ENCODE results near the gene PCYOX1L. TPM values are rescaled to one million over a fixed set of nuclear protein-coding genes. Genes with fewer than 3 reads are reported as not detected.

The PCYOX1L gene
- total RNA-seq, 1 donor from 2014 or later = 2.0 TPM

GRCh38 chr5:149326611-149327010, 31.2 kb upstream of the PCYOX1L start:
- ATAC-seq (ENCODE audit: poor library complexity) (no peak), DNase-seq (no peak)
- intact Hi-C loops (cut with DNase I) = no loop called here

- DNase-seq = no peak
- ATAC-seq (ENCODE audit: poor library complexity) = no peak
- intact Hi-C loops (cut with DNase I) = no loop called here
These were observed 29.7 kb upstream of the PCYOX1L start for GRCh38 chr5:149328177-149328576.

DNA sequence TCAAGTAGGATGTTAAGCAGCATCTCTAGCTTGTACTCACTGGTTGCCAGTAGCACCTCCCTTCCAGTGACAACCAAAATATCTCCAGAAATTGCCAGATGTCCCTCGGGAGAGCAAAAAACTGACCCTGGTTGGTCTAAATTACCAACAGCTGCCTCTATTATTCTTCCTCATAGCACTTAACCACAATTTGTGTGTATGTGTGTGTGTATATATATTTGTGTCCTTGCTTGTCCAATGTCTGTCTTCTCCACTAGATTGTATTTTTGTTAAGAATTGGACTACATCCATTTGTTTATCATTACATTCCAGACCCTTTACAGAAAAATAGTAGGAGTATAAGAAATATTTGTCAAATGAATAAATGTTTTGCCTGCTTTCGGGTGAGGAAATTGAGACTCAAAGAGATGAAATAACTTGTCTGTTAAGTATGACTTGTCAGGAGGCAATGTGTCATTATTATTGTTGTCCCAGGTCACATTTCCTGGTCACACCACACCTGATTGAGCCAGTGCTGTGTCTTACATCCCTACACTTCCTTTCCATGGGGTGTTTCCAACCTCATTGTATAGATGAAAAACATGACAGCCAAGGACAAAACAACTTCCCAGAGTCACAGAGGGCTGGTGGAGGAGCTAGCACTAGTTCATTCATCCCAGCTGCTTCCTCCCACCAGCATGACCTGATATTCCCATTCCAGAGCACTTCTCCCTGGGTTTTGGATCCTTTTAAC, 24.0 kb upstream of the PCYOX1L start:
- DNase-seq (no peak), ATAC-seq (ENCODE audit: poor library complexity) (no peak)
- intact Hi-C loops (cut with DNase I) = no loop called here

DNA sequence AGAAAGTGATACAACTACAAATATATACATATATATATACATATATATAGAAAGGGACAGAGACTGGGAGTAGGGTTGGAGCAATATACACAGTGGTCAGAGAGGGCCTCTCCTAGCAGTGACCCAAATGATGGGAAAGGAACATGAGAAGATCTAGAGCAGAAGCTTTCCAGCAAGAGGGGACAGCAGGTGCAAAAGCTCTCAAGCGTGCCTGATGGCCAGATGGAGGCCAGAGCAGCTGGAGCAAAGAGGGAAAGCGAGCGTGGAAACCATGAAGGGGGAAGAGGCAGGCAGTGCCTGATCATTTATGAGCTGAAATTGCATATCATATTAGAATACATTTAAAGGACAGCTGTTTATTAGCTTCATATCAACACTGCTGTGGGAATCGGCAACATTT, 20.1 kb upstream of the PCYOX1L start:
- DNase-seq = no peak
- ATAC-seq (ENCODE audit: poor library complexity) = no peak

GRCh38 chr5:149338364-149338763, 19.5 kb upstream of the PCYOX1L start:
- intact Hi-C loops (cut with DNase I) = no loop called here
- no peak for ATAC-seq (ENCODE audit: poor library complexity)
- no peak for DNase-seq

More for the DNA sequence above, 20.1 kb upstream of the PCYOX1L start:
- intact Hi-C loops (cut with DNase I) = no loop called here

- no peak for DNase-seq
- intact Hi-C loops (cut with DNase I) = no loop called here
- no peak for ATAC-seq (ENCODE audit: poor library complexity)
These were observed 16.9 kb upstream of the PCYOX1L start for GRCh38 chr5:149340920-149341319.

DNA sequence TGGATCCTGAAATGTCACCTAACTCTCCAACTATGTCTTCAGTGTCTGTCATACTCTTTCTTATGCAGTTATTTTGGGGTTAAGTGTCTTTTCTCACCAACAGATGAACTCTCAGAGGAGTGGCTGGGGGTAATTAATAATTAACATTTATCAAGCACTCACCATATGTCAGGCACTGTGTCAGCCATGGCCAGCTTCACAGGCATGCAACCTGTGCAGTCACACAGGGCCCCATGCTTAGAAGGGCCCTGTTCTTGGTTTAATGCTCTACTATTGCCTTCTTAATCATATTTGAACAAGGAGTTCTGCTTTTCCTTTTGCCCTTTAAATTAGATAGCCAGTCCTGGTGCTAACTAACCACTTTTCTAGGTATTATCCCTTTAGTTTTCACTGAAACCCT, 16.0 kb upstream of the PCYOX1L start:
- ATAC-seq (ENCODE audit: poor library complexity) (no peak), DNase-seq (no peak)
- intact Hi-C loops (cut with DNase I) = no loop called here

- DNase-seq (no peak), ATAC-seq (ENCODE audit: poor library complexity) (no peak)
- intact Hi-C loops (cut with DNase I) = no loop called here
These were observed 13.7 kb upstream of the PCYOX1L start for GRCh38 chr5:149344151-149344550.

DNA sequence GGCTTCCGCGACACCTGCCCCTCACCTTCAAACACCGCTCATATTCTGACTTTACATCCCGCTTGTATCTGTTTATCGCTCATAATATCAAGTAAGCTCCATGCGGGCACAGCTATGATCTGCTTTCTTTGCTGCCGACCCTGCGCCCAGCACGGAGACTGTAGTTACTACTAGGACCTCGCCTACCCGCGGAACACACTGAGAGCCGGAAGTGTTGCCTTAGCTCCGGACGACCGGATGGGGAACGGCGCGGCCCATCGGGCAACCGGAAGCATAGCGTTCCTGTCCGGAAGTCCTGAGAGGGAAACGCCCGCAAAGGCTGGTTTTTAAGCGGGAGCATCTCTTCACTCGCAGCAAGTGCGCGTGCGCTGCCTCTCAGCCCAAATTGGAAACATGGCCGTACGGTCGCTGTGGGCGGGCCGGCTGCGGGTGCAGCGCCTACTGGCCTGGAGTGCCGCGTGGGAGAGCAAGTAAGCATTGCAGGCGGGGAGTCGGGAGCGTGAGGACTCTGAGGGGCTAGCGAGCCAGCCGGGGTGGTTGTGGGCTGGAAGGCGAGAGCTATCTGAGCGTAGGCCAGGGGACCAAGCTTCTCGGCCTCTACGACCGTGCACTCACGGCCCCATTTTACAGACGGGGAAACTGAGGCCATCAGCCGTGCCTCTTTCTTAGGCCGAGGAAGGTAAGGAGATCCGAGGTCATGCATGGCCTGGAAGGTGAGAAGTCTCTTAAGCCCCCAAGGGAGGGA, 12.5 kb upstream of the PCYOX1L start, which contains the start of gene GRPEL2:
Gene GRPEL2, plus strand, starts transcription at position 353 of the 745 bp plus-strand sequence. Its CDS starts 41 bp downstream, at position 394.
- peak; percentile 99 for ATAC-seq (ENCODE audit: poor library complexity)
- intact Hi-C loops (cut with DNase I) = no loop called here

DNA sequence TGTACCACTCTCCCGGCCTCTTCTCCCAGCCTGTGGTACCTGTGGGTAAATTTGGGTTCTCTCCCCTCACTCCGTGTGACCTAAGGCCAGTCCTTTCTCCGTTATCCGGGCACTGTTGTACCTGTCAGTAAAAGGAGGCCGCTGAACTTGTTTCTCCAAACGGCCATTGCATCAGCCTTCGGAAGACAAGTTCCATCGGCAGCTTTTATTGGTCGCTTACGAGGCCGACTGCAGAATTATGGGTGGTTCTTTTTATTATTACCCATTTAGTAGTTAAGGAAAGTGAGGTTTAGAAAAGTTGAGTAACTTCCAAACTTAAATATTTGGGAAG, 12.0 kb upstream of the PCYOX1L start:
- intact Hi-C loops (cut with DNase I) = no loop called here
- ATAC-seq (ENCODE audit: poor library complexity) = no peak
- no peak for DNase-seq

More for the DNA sequence above, 12.5 kb upstream of the PCYOX1L start, which contains the start of gene GRPEL2:
- DNase-seq = peak; percentile 98

DNA sequence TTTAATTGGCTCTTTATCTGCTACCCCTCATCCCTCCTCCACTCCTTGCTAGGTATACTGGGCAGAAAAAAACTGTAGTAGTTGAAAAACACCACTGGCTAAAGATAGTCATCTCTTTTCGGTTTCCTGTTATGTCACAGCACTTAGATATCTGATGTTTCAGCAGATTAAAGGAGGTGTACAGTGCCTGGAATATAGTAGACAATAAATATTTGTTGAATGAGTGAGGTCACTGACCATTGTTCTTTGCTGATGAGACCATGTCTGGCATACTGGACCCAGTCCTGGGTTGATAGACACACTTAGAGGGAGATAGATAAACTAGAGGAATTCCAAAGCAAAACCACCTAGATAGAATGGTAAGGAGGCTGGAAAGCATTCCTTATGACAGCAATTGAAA, 9.3 kb upstream of the PCYOX1L start:
- intact Hi-C loops (cut with DNase I) = no loop called here
- ATAC-seq (ENCODE audit: poor library complexity) = no peak
- DNase-seq = no peak

DNA sequence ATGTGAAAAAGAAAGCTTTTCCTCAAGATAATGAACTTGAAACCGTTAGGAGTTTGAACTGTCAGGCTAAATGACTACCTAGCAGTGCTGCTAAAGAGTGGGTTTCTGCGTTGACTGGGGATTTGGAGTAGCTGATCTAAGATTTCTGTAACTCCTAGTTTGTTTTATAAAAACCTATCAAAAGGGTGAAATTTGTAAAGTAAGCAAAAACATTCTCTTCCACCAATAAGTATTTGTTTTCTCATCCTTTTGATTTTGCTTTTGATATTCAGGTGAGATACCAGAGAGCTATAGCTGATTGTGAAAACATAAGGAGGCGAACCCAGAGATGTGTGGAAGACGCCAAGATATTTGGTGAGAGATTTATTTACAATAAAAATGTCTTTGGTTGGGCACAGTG, 8.5 kb upstream of the PCYOX1L start:
- no peak for ATAC-seq (ENCODE audit: poor library complexity)
- intact Hi-C loops (cut with DNase I) = no loop called here
- DNase-seq = no peak

DNA sequence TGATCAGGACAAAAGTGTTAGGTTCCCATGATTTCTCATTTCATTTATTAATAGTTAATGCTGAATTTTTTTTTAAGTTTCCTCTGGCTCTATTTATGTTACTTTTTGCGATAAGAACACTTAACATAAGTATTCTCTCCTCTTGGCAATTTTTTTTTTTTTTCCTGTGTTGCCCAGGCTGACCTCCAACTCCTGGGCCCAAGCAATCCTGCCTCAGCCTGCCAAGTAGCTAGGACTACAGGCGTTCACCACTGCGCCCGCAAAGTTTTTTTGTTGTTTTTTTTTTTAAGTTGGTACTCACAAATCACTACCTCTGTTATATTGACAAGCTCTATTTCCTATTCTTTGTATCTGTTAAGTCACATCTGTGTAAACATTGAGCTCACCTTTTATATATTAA, 5.7 kb upstream of the PCYOX1L start:
- no peak for DNase-seq
- intact Hi-C loops (cut with DNase I) = no loop called here
- peak; percentile 64 for ATAC-seq (ENCODE audit: poor library complexity)

GRCh38 chr5:149353911-149354310, 3.9 kb upstream of the PCYOX1L start:
- intact Hi-C loops (cut with DNase I) = no loop called here

GRCh38 chr5:149355688-149356087, 2.2 kb upstream of the PCYOX1L start:
- ATAC-seq (ENCODE audit: poor library complexity) = no peak
- intact Hi-C loops (cut with DNase I) = no loop called here
- no peak for DNase-seq

More at GRCh38 chr5:149353911-149354310, 3.9 kb upstream of the PCYOX1L start:
- DNase-seq (no peak), ATAC-seq (ENCODE audit: poor library complexity) (no peak)

DNA sequence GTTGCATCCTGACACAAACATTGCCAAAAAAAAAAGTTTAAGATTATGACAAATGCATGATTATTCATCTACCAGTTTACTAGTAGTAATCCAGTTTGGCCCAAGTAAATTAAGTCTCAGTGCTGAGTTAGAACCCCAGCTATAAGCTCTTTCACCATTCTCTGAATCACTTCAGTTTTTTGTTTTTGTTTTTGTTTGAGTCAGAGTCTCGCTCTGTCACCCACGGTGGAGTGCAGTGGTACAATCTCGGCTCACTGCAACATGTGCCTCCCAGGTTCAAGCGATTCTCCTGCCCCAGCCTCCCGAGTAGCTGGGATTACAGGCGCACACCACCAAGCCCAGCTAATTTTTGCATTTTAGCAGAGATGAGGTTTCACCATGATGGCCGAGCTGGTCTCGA, 1.5 kb upstream of the PCYOX1L start:
- intact Hi-C loops (cut with DNase I) = no loop called here
- no peak for DNase-seq
- no peak for ATAC-seq (ENCODE audit: poor library complexity)

DNA sequence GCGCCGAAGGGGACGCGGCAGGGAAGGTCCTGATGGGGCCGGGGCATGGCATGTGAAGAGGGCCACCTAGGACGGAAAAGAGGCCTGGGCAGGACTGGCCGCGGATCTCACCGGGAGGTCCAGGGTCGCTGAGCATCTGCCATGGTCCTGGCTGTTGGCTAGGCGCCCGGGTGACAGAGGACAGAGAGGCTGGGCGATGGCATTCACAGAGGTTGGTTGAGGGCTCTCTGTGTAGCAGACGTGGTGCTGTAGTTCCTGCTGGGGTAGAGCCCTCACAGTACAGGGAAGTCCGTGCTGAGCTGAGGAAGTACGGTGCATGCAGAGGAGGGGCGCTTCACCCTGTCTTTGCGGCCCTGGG, 427 bp downstream of the PCYOX1L start:
- DNase-seq = peak; percentile 66
- peak; percentile 43 for ATAC-seq (ENCODE audit: poor library complexity)
- intact Hi-C loops (cut with DNase I) = no loop called here

DNA sequence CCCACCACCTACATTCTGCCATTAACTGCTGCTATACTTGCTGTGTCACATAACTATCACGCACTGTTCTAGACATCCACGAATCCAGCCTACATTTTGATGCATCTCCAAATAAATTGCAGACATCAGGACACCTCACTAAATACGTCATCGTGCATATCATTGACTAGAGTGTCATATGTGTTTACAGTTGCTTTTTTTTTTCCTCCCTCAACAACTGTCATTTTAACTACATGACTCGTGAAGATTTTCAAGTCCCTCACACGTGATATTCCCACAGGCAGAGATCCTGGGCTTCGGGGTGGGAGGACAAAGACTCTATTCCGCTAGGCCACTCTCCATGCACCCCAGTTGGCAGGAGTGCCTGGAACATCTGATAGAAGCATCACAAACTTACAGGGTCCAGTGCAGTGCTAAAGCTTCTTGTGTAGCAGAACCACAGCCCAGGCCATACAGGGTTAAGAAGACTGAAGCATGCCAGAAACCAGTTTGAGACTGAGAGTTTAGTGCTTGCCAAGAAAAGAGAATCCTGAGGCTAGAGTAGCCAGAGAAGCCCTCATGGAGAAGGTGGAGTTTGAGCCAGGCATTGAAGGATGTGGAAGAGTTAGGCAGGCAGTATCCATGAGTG, 1.1 kb downstream of the PCYOX1L start:
- ATAC-seq (ENCODE audit: poor library complexity) = no peak
- intact Hi-C loops (cut with DNase I) = no loop called here
- no peak for DNase-seq

DNA sequence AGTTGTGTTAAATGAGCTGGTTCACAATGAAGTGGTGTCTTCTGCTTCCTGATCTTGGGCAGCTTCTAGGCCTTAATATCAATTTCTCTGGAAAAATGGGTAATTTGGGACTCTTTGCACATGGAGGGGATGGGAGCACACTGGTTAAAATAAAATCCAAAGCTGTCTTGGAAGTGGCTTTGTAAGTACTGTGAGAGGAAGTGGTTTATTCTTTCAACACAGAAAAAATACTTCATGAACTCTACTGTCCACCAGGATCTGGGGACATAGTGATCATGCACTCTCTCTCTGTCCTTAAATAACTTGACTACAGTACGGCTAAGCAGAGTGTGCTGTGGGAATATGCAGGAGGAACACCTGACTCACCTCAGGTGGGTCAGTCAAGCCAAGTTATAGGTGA, 2.4 kb downstream of the PCYOX1L start:
- ATAC-seq (ENCODE audit: poor library complexity) (no peak), DNase-seq (no peak)
- intact Hi-C loops (cut with DNase I) = loop anchor here (5.0 kb wide), 1 partner anchor 217 kb away; no protein-coding TSS in a partner anchor

- DNase-seq = no peak
- no peak for ATAC-seq (ENCODE audit: poor library complexity)
- intact Hi-C loops (cut with DNase I) = loop anchor here (5.0 kb wide), 1 partner anchor 215 kb away; no protein-coding TSS in a partner anchor
These were observed 4.7 kb downstream of the PCYOX1L start for GRCh38 chr5:149362541-149362940.
